Endothelial cell of umbilical vein (primary cell): Measurements from ENCODE around the gene CDCP2. TPM values are rescaled to one million over a fixed set of nuclear protein-coding genes. Genes with fewer than 3 reads are reported as not detected.

ENCODE experiments used
- BruUV-seq: library from RNA; stranded (reverse); fragments of 400-500 nt; replicated peaks from 2 replicates; lab custom pipeline; 2021; lab: Mats Ljungman, UMichigan
- CTCF ChIA-PET: fragments of 300-600, 350-600 bp; sonication (Branson Sonifier 250); formaldehyde crosslinking; loops from one replicate; lab custom pipeline; 2021; ENCODE audit warnings: antibody characterized with exemption, inconsistent platforms; lab: Charles Lee
- POLR2A ChIA-PET: fragments of 300-600, 350-600 bp; sonication (Branson Sonifier 250); formaldehyde crosslinking; loops from one replicate; lab custom pipeline; 2021; ENCODE audit warnings: antibody characterized with exemption, inconsistent platforms; lab: Charles Lee
- DNase-seq: peaks from one replicate; pipeline ENCODE4 v3.0.0-alpha.2; 2011; ENCODE audit warnings: low read depth, low spot score
- FAIRE-seq: peaks from 2 replicates; lab custom pipeline; 2011; peaks lifted over from hg19 to GRCh38; lab: Jason Lieb, UNC
- H2AFZ ChIP-seq: 2 replicates; pipeline ENCODE4 v1.6.0; 2012; ENCODE audit warnings: low read depth, low read length, control low read depth, inconsistent platforms
- H3K27ac ChIP-seq: 2 replicates; pipeline ENCODE4 v1.5.1; 2011; ENCODE audit warnings: low read depth, mild to moderate bottlenecking, control low read depth, low read length, moderate library complexity; ENCODE audit not compliant: insufficient read depth
- H3K27me3 ChIP-seq, 2 experiments: 2 replicates each; pipeline versions ENCODE4 v1.6.0 to v1.6.1; 2011; ENCODE audit warnings: low read length in 2 of 2, mixed read lengths in 1 of 2; ENCODE audit not compliant: control insufficient read depth in 2 of 2, insufficient read depth in 2 of 2
- H3K36me3 ChIP-seq, 2 experiments: 2 replicates in 1 of 2; 3 replicates in 1 of 2; pipeline ENCODE4 v1.5.1; 2011; ENCODE audit warnings: low read length in 2 of 2, mild to moderate bottlenecking in 1 of 2, moderate library complexity in 1 of 2; ENCODE audit not compliant: control insufficient read depth in 2 of 2, insufficient read depth in 2 of 2; ENCODE audit errors: extremely low read depth in 1 of 2
- H3K4me1 ChIP-seq: 3 replicates; pipeline ENCODE4 v1.5.1; 2011; ENCODE audit warnings: mild to moderate bottlenecking, low read length; ENCODE audit not compliant: control insufficient read depth, insufficient read depth; ENCODE audit errors: extremely low read depth
- H3K4me2 ChIP-seq: 2 replicates; pipeline ENCODE4 v1.6.1; 2011; ENCODE audit warnings: low read length, control low read depth, mixed read lengths; ENCODE audit not compliant: insufficient read depth
- H3K4me3 ChIP-seq, 3 experiments: fragments of 200-600 bp in 1 of 3; sonication (generic), shearing (Covaris generic) in 1 of 3; replicated peaks in 1 of 3; 2 replicates each; pipeline ENCODE4 v1.5.1; 2011 to 2016; ENCODE audit warnings: control low read depth in 3 of 3, low read length in 3 of 3, mild to moderate bottlenecking in 2 of 3, inconsistent platforms in 1 of 3, low read depth in 1 of 3, moderate library complexity in 1 of 3; ENCODE audit not compliant: insufficient read depth in 1 of 3
- H3K79me2 ChIP-seq: 2 replicates; pipeline ENCODE4 v1.6.0; 2012; ENCODE audit warnings: low read length, inconsistent platforms; ENCODE audit not compliant: control insufficient read depth, insufficient read depth
- H3K9ac ChIP-seq: replicated peaks from 2 replicates; pipeline ENCODE3; 2011; ENCODE audit warnings: low read length, control low read depth; ENCODE audit not compliant: insufficient read depth; ENCODE audit errors: extremely low read depth
- H3K9me1 ChIP-seq: replicated peaks from 3 replicates; pipeline ENCODE4 v1.6.0; 2011; ENCODE audit warnings: mild to moderate bottlenecking, low read length; ENCODE audit not compliant: control insufficient read depth, insufficient read depth; ENCODE audit errors: extremely low read depth
- H3K9me3 ChIP-seq: replicated peaks from 2 replicates; pipeline ENCODE4 v1.5.1; 2012; ENCODE audit warnings: low read length, inconsistent platforms; ENCODE audit not compliant: control insufficient read depth, insufficient read depth
- H4K20me1 ChIP-seq: replicated peaks from 2 replicates; pipeline ENCODE3; 2011; ENCODE audit warnings: mild to moderate bottlenecking, low read length; ENCODE audit not compliant: control insufficient read depth, insufficient read depth; ENCODE audit errors: extremely low read depth
- EZH2 ChIP-seq: IDR thresholded peaks from 2 replicates; pipeline ENCODE4 v1.6.1; 2012; ENCODE audit warnings: borderline replicate concordance, low read depth, mild to moderate bottlenecking, moderate library complexity, low read length, inconsistent platforms; ENCODE audit not compliant: severe bottlenecking
- FOS ChIP-seq: IDR thresholded peaks from 2 replicates; pipeline ENCODE4 v1.6.1; 2011; ENCODE audit warnings: mild to moderate bottlenecking, low read length, moderate library complexity, borderline replicate concordance; ENCODE audit not compliant: insufficient read depth
- GATA2 ChIP-seq: IDR thresholded peaks from 2 replicates; pipeline ENCODE4 v1.7.0; 2011; ENCODE audit warnings: low read depth, mild to moderate bottlenecking, moderate library complexity, mixed read lengths, low read length; ENCODE audit not compliant: insufficient read length, insufficient read depth
- JUN ChIP-seq: IDR thresholded peaks from 2 replicates; pipeline ENCODE4 v1.6.1; 2011; ENCODE audit warnings: borderline replicate concordance, low read depth; ENCODE audit not compliant: insufficient read length, insufficient read depth
- MYC ChIP-seq: IDR thresholded peaks from one replicate; pipeline ENCODE4 v1.6.1; 2011; ENCODE audit warnings: mild to moderate bottlenecking, low read depth, low read length
- POLR2A ChIP-seq: IDR thresholded peaks from 2 replicates; pipeline ENCODE4 v1.6.1; 2012; ENCODE audit warnings: low read depth, mild to moderate bottlenecking, control low read depth, low read length
- POLR2AphosphoS5 ChIP-seq: IDR thresholded peaks from 2 replicates; pipeline ENCODE4 v1.6.1; 2012; ENCODE audit warnings: low read depth, mild to moderate bottlenecking, control low read depth, low read length, moderate library complexity; ENCODE audit not compliant: insufficient read depth
- dilution Hi-C: fragments of 300-500 bp; cut with MboI; formaldehyde crosslinking; loops from one replicate; pipeline ENCODE4 v1.15.0; 2019; ENCODE audit warnings: low sequenced_read_pairs; ENCODE audit not compliant: extremely low pct_ligation_motif_present
- intact Hi-C: fragments of 100-400 bp; cut with micrococcal nuclease; formaldehyde crosslinking; loops from one replicate; pipeline ENCODE4 v1.10.0; 2022
- polyA plus RNA-seq, 4 experiments: library from polyadenylated mRNA; depleted of rRNA in 3 of 4; stranded (reverse) in 3 of 4; unstranded in 1 of 4; fragments of >200 nt; gene quantifications; 2 replicates each; pipeline versions ENCODE4 v1.2.1 to v1.2.3, GENCODE V29; 2011 to 2012; ENCODE audit warnings: missing spikeins in 1 of 4
- total RNA-seq: library from RNA; stranded (reverse); gene quantifications from 2 replicates; pipeline ENCODE4 v1.2.3, GENCODE V29; 2021
- TF ChIP-seq, protein P1 (sequence below), 2 donors: IDR thresholded peaks; 1 replicate in 1 of 2; 2 replicates in 1 of 2; pipeline ENCODE4 v1.5.1; 2011; ENCODE audit warnings: low read length in 2 of 2, mild to moderate bottlenecking in 2 of 2, moderate library complexity in 2 of 2, control low read depth in 1 of 2, inconsistent platforms in 1 of 2, low read depth in 1 of 2; ENCODE audit not compliant: insufficient read depth in 1 of 2; ENCODE audit errors: extremely low read depth in 1 of 2
- TF ChIP-seq, protein P2 (sequence below): IDR thresholded peaks from 2 replicates; pipeline ENCODE4 v1.6.1; 2011; ENCODE audit not compliant: insufficient read depth, insufficient read length

Gene CDCP2
- total and polyA plus RNA-seq, 2 donors (not counting 3 experiments of a cell fraction or from before 2014, with no cell fraction given): 0.10 TPM; not detected in 1

DNA sequence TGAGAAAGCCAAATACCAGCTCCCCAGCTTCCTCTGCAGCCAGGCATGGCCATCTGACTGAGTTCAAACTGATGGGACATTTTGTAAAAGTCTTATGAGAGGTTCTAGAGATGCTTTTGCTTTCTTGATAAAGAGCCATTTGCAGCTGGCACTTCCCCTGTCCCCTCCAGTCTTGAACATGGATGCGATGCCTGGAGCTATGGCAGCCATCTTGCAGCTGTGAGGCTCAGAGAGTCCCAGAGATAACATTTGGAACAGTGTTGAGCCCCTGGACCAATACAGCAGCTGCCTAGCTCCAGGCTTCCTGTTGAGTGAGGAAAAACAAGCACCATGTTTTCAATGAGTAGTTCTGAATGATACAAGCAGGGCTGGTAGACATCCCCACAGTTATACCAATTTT, 13.8 kb downstream of the CDCP2 start:
- Histone ChIP-seq H3K36me3 (no peaks in the 10 kb centered on the region), H3K9ac (no peak overlapping the region), H3K27ac (no peak overlapping the region), H3K4me1 (peaks cover 10% of the 10 kb centered on the region), H3K79me2 (no peaks in the 10 kb centered on the region), H3K4me3 (no peak overlapping the region), H3K27me3 (peaks cover 0 to under 1% of the 10 kb centered on the region in 2 experiments), H3K9me1 (no peaks in the 10 kb centered on the region), H3K4me2 (no peak overlapping the region), H4K20me1 (no peaks in the 10 kb centered on the region), H2AFZ (no peak overlapping the region), H3K9me3 (no peaks in the 10 kb centered on the region)
- FAIRE-seq (no peak), DNase-seq (no peak)
- intact Hi-C loops (no loop called here), dilution Hi-C loops (no loop called here)
- no TSS peak for BruUV-seq
- ChIA-PET CTCF (interaction anchor here (0.9 to 1.9 kb wide), 3 partner anchors 11 to 18 kb away, joined by 3 to 8 read pairs (median 3); no protein-coding TSS in a partner anchor), POLR2A (no interaction called here)
- TF ChIP-seq FOS (no peak), MYC (no peak), EZH2 (no peak), POLR2A (no peak), GATA2 (no peak), POLR2AphosphoS5 (no peak), JUN (no peak)
- TF ChIP-seq, protein P1, sequence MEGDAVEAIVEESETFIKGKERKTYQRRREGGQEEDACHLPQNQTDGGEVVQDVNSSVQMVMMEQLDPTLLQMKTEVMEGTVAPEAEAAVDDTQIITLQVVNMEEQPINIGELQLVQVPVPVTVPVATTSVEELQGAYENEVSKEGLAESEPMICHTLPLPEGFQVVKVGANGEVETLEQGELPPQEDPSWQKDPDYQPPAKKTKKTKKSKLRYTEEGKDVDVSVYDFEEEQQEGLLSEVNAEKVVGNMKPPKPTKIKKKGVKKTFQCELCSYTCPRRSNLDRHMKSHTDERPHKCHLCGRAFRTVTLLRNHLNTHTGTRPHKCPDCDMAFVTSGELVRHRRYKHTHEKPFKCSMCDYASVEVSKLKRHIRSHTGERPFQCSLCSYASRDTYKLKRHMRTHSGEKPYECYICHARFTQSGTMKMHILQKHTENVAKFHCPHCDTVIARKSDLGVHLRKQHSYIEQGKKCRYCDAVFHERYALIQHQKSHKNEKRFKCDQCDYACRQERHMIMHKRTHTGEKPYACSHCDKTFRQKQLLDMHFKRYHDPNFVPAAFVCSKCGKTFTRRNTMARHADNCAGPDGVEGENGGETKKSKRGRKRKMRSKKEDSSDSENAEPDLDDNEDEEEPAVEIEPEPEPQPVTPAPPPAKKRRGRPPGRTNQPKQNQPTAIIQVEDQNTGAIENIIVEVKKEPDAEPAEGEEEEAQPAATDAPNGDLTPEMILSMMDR (IDR thresholded peaks at IDR 0.05; ENCODE audit: extremely low read depth in 1 of 2, insufficient read depth in 1 of 2, low read depth in 1 of 2, low read length in 2 of 2): no peak
- TF ChIP-seq, protein P2, sequence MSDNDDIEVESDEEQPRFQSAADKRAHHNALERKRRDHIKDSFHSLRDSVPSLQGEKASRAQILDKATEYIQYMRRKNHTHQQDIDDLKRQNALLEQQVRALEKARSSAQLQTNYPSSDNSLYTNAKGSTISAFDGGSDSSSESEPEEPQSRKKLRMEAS: no peak
